Tibial nerve (tissue), 4 donors: Measurements from ENCODE around the gene TUBB1.

Experiments used
- EP300 ChIP-seq, 2 donors: sonication (generic); formaldehyde crosslinking; IDR thresholded peaks; one replicate each; pipeline ENCODE4 v1.6.1; 2017; ENCODE audit warnings: antibody characterized with exemption in 2 of 2, mild to moderate bottlenecking in 1 of 2
- POLR2A ChIP-seq, 2 donors: fragments of 450-650 bp; IDR thresholded peaks; one replicate each; pipeline ENCODE4 v1.6.1; 2017; ENCODE audit warnings: antibody characterized with exemption in 2 of 2, mild to moderate bottlenecking in 2 of 2, moderate library complexity in 2 of 2
- TF ChIP-seq, protein P1 (sequence below), 5 experiments: fragments of 200-600 bp in 3 of 5; fragments of 450-650 bp in 2 of 5; sonication (generic) in 3 of 5; IDR thresholded peaks; one replicate each; pipeline ENCODE4 v1.5.1; 2016 to 2019; ENCODE audit warnings: antibody characterized with exemption in 5 of 5, mild to moderate bottlenecking in 3 of 5, moderate library complexity in 2 of 5

DNA sequence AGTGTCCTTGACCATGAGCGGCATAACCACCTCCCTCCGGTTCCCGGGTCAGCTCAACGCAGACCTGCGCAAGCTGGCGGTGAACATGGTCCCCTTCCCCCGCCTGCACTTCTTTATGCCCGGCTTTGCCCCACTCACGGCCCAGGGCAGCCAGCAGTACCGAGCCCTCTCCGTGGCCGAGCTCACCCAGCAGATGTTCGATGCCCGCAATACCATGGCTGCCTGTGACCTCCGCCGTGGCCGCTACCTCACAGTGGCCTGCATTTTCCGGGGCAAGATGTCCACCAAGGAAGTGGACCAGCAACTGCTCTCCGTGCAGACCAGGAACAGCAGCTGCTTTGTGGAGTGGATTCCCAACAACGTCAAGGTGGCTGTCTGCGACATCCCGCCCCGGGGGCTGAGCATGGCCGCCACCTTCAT lies 4.9 kb downstream of the TUBB1 start:
- TF ChIP-seq, protein P1, sequence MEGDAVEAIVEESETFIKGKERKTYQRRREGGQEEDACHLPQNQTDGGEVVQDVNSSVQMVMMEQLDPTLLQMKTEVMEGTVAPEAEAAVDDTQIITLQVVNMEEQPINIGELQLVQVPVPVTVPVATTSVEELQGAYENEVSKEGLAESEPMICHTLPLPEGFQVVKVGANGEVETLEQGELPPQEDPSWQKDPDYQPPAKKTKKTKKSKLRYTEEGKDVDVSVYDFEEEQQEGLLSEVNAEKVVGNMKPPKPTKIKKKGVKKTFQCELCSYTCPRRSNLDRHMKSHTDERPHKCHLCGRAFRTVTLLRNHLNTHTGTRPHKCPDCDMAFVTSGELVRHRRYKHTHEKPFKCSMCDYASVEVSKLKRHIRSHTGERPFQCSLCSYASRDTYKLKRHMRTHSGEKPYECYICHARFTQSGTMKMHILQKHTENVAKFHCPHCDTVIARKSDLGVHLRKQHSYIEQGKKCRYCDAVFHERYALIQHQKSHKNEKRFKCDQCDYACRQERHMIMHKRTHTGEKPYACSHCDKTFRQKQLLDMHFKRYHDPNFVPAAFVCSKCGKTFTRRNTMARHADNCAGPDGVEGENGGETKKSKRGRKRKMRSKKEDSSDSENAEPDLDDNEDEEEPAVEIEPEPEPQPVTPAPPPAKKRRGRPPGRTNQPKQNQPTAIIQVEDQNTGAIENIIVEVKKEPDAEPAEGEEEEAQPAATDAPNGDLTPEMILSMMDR (IDR thresholded peaks at IDR 0.05) = no peak
- no peak for TF ChIP-seq POLR2A (IDR thresholded peaks at IDR 0.05)
- TF ChIP-seq EP300 (IDR thresholded peaks at IDR 0.05) = no peak
